ENCODE results near the gene VKORC1. TPM values are rescaled to one million over a fixed set of nuclear protein-coding genes. Genes with fewer than 3 reads are reported as not detected.

The VKORC1 gene
- total and polyA plus RNA-seq, 2 of the 4 experiments (the other 2 are of a cell fraction) = 65.2 to 317 TPM

DNA sequence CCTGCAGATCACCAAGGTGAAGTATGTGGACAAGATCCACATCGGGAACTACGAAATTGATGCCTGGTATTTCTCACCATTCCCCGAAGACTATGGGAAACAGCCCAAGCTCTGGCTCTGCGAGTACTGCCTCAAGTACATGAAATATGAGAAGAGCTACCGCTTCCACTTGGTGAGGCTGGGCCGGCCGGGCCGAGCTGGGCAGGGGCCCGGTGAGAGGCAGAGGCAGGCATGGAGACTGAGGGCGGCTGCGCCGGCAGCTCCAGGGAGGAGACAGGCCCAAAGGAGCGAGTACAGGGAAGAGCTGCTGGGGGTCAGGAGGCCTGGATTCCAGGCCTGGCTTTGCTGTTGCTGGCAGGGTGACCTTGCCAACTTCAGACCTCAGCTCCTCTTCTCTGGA lies 32.6 kb upstream of the VKORC1 start:
- H4K20me1 ChIP-seq (ENCODE audit: insufficient read depth, low read length) = no peaks in the 10 kb centered on the region
- H3K56ac ChIP-seq (ENCODE audit: extremely low read depth, insufficient read depth, low read length) = no peak overlapping the region
- H3K4me3 ChIP-seq (ENCODE audit: insufficient read depth, low read depth, low read length) = no peak overlapping the region
- H4K91ac ChIP-seq (ENCODE audit: insufficient read depth, low read depth, low read length) = no peak overlapping the region
- H4K5ac ChIP-seq (ENCODE audit: low read depth, low read length) = no peak overlapping the region
- no peak overlapping the region for H2BK20ac ChIP-seq (ENCODE audit: low read depth, low read length)
- no peak for DNase-seq
- 100% methylated on average over 1 of the region's 13 CpGs; no CpG with 5 or more reads in 1 of the 2 experiments for WGBS, 2 experiments (ENCODE audit: extremely low coverage in 2 of 2, insufficient read length in 1 of 2)
- no peak for TF ChIP-seq MXI1 (IDR thresholded peaks at IDR 0.05; ENCODE audit: borderline replicate concordance, low read depth, low read length)
- TF ChIP-seq, protein P1, sequence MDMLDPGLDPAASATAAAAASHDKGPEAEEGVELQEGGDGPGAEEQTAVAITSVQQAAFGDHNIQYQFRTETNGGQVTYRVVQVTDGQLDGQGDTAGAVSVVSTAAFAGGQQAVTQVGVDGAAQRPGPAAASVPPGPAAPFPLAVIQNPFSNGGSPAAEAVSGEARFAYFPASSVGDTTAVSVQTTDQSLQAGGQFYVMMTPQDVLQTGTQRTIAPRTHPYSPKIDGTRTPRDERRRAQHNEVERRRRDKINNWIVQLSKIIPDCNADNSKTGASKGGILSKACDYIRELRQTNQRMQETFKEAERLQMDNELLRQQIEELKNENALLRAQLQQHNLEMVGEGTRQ (IDR thresholded peaks at IDR 0.05; ENCODE audit: low read depth, low read length) = no peak
- no peak for TF ChIP-seq MAFK (IDR thresholded peaks at IDR 0.05; ENCODE audit: low read depth, low read length)
- TF ChIP-seq CHD1 (IDR thresholded peaks at IDR 0.05; ENCODE audit: low read depth, low read length) = no peak
- no peak for TF ChIP-seq CEBPB (IDR thresholded peaks at IDR 0.05; ENCODE audit: low read depth, low read length)
- TF ChIP-seq NFE2L2 (IDR thresholded peaks at IDR 0.05; ENCODE audit: low read depth, low read length) = no peak
- TF ChIP-seq, protein P2, sequence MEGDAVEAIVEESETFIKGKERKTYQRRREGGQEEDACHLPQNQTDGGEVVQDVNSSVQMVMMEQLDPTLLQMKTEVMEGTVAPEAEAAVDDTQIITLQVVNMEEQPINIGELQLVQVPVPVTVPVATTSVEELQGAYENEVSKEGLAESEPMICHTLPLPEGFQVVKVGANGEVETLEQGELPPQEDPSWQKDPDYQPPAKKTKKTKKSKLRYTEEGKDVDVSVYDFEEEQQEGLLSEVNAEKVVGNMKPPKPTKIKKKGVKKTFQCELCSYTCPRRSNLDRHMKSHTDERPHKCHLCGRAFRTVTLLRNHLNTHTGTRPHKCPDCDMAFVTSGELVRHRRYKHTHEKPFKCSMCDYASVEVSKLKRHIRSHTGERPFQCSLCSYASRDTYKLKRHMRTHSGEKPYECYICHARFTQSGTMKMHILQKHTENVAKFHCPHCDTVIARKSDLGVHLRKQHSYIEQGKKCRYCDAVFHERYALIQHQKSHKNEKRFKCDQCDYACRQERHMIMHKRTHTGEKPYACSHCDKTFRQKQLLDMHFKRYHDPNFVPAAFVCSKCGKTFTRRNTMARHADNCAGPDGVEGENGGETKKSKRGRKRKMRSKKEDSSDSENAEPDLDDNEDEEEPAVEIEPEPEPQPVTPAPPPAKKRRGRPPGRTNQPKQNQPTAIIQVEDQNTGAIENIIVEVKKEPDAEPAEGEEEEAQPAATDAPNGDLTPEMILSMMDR (conservative IDR thresholded peaks at IDR 0.05; ENCODE audit: low read depth, low read length) = no peak
- no peak for TF ChIP-seq POLR2A (IDR thresholded peaks at IDR 0.05; ENCODE audit: low read depth, low read length)
- TF ChIP-seq SMC3 (IDR thresholded peaks at IDR 0.05; ENCODE audit: low read depth, low read length) = no peak
- TF ChIP-seq, protein P3, sequence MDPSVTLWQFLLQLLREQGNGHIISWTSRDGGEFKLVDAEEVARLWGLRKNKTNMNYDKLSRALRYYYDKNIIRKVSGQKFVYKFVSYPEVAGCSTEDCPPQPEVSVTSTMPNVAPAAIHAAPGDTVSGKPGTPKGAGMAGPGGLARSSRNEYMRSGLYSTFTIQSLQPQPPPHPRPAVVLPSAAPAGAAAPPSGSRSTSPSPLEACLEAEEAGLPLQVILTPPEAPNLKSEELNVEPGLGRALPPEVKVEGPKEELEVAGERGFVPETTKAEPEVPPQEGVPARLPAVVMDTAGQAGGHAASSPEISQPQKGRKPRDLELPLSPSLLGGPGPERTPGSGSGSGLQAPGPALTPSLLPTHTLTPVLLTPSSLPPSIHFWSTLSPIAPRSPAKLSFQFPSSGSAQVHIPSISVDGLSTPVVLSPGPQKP (IDR thresholded peaks at IDR 0.05; ENCODE audit: borderline replicate concordance, low read depth, low read length) = no peak
- no peak for TF ChIP-seq MAZ (IDR thresholded peaks at IDR 0.05; ENCODE audit: borderline replicate concordance, low read depth, low read length)
- TF ChIP-seq RCOR1 (IDR thresholded peaks at IDR 0.05; ENCODE audit: insufficient replicate concordance, low read length) = no peak
- ChIA-PET POLR2A (ENCODE audit: unreplicated experiment) (no interaction called here), CTCF (interaction anchor here (0.5 to 0.8 kb wide), 2 partner anchors 10 to 15 kb away, joined by 3 read pairs; partner anchors contain the start of gene KAT8)
- H3K4ac ChIP-seq (ENCODE audit: low read depth, low read length) = no peak overlapping the region
- no peak overlapping the region for H3K9ac ChIP-seq (ENCODE audit: low read depth, low read length)
- H3K4me2 ChIP-seq (ENCODE audit: low read depth, low read length) = no peak overlapping the region
- in situ Hi-C loops (cut with MboI; ENCODE audit: low sequenced_read_pairs) (no loop called here), intact Hi-C loops (cut with micrococcal nuclease) (no loop called here), dilution Hi-C loops (cut with HindIII; ENCODE audit: low sequenced_read_pairs, unreplicated experiment) (no loop called here)
- H3K9me1 ChIP-seq (ENCODE audit: insufficient read depth, low read length) = no peaks in the 10 kb centered on the region
- H2BK5ac ChIP-seq (ENCODE audit: low read depth, low read length, poor library complexity, severe bottlenecking) = no peak overlapping the region
- H3K79me1 ChIP-seq (ENCODE audit: low read depth in 1 of 2, low read length in 2 of 2) = no peaks in the 10 kb centered on the region; a peak in 1 of 4 replicates
- H2AFZ ChIP-seq (replicated peaks; ENCODE audit: low read length, poor library complexity) = no peak overlapping the region
- no peak overlapping the region for H3K23ac ChIP-seq (ENCODE audit: low read depth, low read length)
- H3K36me3 ChIP-seq (ENCODE audit: control insufficient read depth, insufficient read depth, low read length) = peaks cover 37% of the 10 kb centered on the region
- no peak overlapping the region for H3K18ac ChIP-seq (ENCODE audit: low read depth, low read length)
- no peak for ATAC-seq (ENCODE audit: low read depth)
- H3K27me3 ChIP-seq (ENCODE audit: control insufficient read depth, insufficient read depth, low read length) = no peaks in the 10 kb centered on the region
- H2AK9ac ChIP-seq (replicated peaks; ENCODE audit: low read depth, low read length, poor library complexity) = no peak overlapping the region
- no TSS peak for BruUV-seq (replicated peaks)
- no peak overlapping the region for H2BK120ac ChIP-seq (ENCODE audit: low read depth, low read length)
- no peak overlapping the region for H2AK5ac ChIP-seq (ENCODE audit: low read depth, low read length)
- no peak overlapping the region for H3K14ac ChIP-seq (replicated peaks; ENCODE audit: low read depth, low read length)
- H3K27ac ChIP-seq (ENCODE audit: insufficient read depth, low read length) = no peak overlapping the region
- no peaks in the 10 kb centered on the region for H3K9me3 ChIP-seq (ENCODE audit: control insufficient read depth, insufficient read depth, low read length)
- H4K8ac ChIP-seq (ENCODE audit: low read depth in 2 of 2, low read length in 2 of 2) = no peak overlapping the region
- no peaks in the 10 kb centered on the region for H3K4me1 ChIP-seq (ENCODE audit: control insufficient read depth, insufficient read depth, low read length)
- H2BK15ac ChIP-seq (ENCODE audit: low read depth, low read length) = no peak overlapping the region
